Esophagus muscularis mucosa (tissue), 4 donors: ENCODE data around the gene BMAL1. TPM values are rescaled to one million over a fixed set of nuclear protein-coding genes. Genes with fewer than 3 reads are reported as not detected.

ENCODE experiments used
- DNase-seq: peaks from one replicate; pipeline ENCODE4 v3.0.0-alpha.2; 2017; ENCODE audit errors: extremely low spot score
- H3K27ac ChIP-seq, 4 donors: fragments of 200-600 bp; sonication (generic); replicated peaks in 1 of 4; 1 replicate in 3 of 4; 2 replicates in 1 of 4; pipeline ENCODE4 v1.5.1; 2016 to 2019; ENCODE audit warnings: mild to moderate bottlenecking in 1 of 4
- H3K27me3 ChIP-seq, 4 donors: fragments of 200-600 bp; sonication (generic); one replicate each; pipeline versions ENCODE4 v1.5.1 to v1.6.0; 2016 to 2019
- H3K36me3 ChIP-seq, 4 donors: fragments of 200-600 bp; sonication (generic); one replicate each; pipeline ENCODE4 v1.5.1; 2016 to 2019
- H3K4me1 ChIP-seq, 4 donors: fragments of 200-600 bp; sonication (generic); one replicate each; pipeline ENCODE4 v1.5.1; 2016 to 2019
- H3K4me3 ChIP-seq, 4 donors: fragments of 200-600 bp; sonication (generic); 1 replicate in 2 of 4; 2 replicates in 2 of 4; pipeline ENCODE4 v1.5.1; 2016 to 2019; ENCODE audit warnings: mild to moderate bottlenecking in 4 of 4, moderate library complexity in 1 of 4
- H3K9me3 ChIP-seq, 4 donors: fragments of 200-600 bp; sonication (generic); 1 replicate in 3 of 4; 2 replicates in 1 of 4; pipeline ENCODE4 v1.5.1; 2016 to 2019
- CTCF ChIP-seq, 3 experiments: fragments of 200-600 bp in 2 of 3; fragments of 450-650 bp in 1 of 3; sonication (generic) in 2 of 3; IDR thresholded peaks; one replicate each; pipeline ENCODE4 v1.5.1; 2017 to 2019; ENCODE audit warnings: antibody characterized with exemption in 3 of 3, mild to moderate bottlenecking in 2 of 3, moderate library complexity in 1 of 3
- EP300 ChIP-seq: sonication (generic); formaldehyde crosslinking; IDR thresholded peaks from one replicate; pipeline ENCODE4 v1.6.1; 2017; ENCODE audit warnings: antibody characterized with exemption
- POLR2A ChIP-seq: fragments of 450-650 bp; IDR thresholded peaks from one replicate; pipeline ENCODE4 v1.6.1; 2017; ENCODE audit warnings: antibody characterized with exemption, moderate library complexity, mild to moderate bottlenecking, low read depth
- POLR2AphosphoS5 ChIP-seq, 2 donors: sonication (generic); formaldehyde crosslinking; IDR thresholded peaks; one replicate each; pipeline ENCODE4 v1.6.1; 2017; ENCODE audit warnings: antibody characterized with exemption in 2 of 2
- WGBS: methylation state at CpG from one replicate; pipeline ENCODE4 v1.1.5; 2018; 5-methylcytosine and 5-hydroxymethylcytosine counted together
- intact Hi-C: fragments of 100-400 bp; cut with DNase I; formaldehyde crosslinking; loops from one replicate; pipeline ENCODE4 v1.15.1; 2023
- total RNA-seq, 4 donors: library from RNA; depleted of rRNA; stranded (reverse); fragments of >200 nt; gene quantifications; one replicate each; pipeline versions ENCODE4 v1.1.0 to v1.2.1, GENCODE V29; 2016

The BMAL1 gene
- 10 to 100 TPM; 31.1 to 36.4 (median 33.9) TPM for total RNA-seq

- H3K4me3 ChIP-seq = peak within 1 kb of the TSS; percentile 83 to 100 (median 94)
- H3K4me1 ChIP-seq = peaks cover 17 to 54% (median 36%) of the 10 kb centered on the region in 4 donors
- no peaks in the 10 kb centered on the region for H3K9me3 ChIP-seq
- H3K27me3 ChIP-seq = no peaks in the 10 kb centered on the region
- peak; percentile 89 for DNase-seq
- peak in 1 of 2 donors; percentile 5 for TF ChIP-seq POLR2AphosphoS5 (IDR thresholded peaks at IDR 0.05)
- no peak for TF ChIP-seq POLR2A
- TF ChIP-seq CTCF (IDR thresholded peaks at IDR 0.05) = no peak
- no peak for TF ChIP-seq EP300
- no peaks in the 10 kb centered on the region for H3K36me3 ChIP-seq
- H3K27ac ChIP-seq = peak within 1 kb of the TSS; percentile 94 to 97 (median 96)
- 0% methylated on average over 19 of the region's 95 CpGs for WGBS
- intact Hi-C loops = loop anchor here (2.0 to 5.0 kb wide), 2 partner anchors 61 to 66 kb away; no protein-coding TSS in a partner anchor
These were observed at the start of gene BMAL1 for GRCh38 chr11:13277768-13278608. TSS of gene BMAL1 (plus strand) at chr11:13277790. CDS start at chr11:13354309, 76,519 bp downstream.

DNA sequence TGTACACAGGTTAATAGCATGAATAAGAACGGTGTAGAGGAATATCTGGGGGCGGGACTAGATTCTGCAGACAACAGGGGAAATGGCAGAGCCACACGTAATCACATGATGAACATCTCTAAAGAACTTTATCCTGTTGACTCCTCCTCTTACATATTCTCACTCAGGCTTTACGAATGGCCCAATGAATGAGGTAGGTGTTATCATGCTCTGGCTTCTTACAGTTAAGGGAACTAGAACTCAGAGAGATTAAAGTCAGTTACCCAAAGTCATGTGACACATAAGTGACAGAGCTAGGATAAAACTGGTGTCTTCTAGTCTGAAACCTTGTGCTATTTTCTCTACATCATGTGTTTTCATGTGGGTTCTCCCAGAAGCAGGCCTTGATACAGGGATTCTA lies 49.0 kb upstream of the BMAL1 start:
- H3K9me3 ChIP-seq = no peaks in the 10 kb centered on the region
- H3K4me1 ChIP-seq = peaks cover 0 to 29% (median 13%) of the 10 kb centered on the region in 4 donors
- 88% methylated on average over 4 of the region's 4 CpGs for WGBS
- intact Hi-C loops = no loop called here
- no peaks in the 10 kb centered on the region for H3K27me3 ChIP-seq
- no peak for DNase-seq
- TF ChIP-seq EP300 = no peak
- no peak for TF ChIP-seq CTCF (IDR thresholded peaks at IDR 0.05)
- no peak for TF ChIP-seq POLR2A
- no peak for TF ChIP-seq POLR2AphosphoS5 (IDR thresholded peaks at IDR 0.05)
- no peak overlapping the region for H3K27ac ChIP-seq
- H3K36me3 ChIP-seq = no peaks in the 10 kb centered on the region
- no peak overlapping the region for H3K4me3 ChIP-seq

DNA sequence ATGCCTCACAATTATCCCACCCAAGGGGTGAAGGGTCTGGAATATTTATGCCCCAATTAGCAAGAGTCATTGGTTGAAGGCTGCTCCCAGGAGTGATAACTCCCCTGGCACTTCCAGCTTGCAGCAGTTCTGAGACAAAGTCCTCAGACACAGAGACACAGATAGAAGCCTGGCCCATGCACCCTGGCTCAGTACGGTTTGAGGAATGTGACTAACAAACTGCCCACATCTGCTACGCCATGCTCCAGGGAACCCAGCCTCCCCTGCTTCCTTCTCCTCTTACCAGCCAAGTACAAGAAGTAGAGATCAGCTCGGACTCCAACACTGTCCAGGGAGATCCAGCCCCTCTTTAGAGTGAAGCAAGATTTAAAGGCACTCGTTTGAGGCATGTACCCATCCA lies 48.5 kb upstream of the BMAL1 start:
- Histone ChIP-seq H3K9me3 (no peaks in the 10 kb centered on the region), H3K27me3 (no peaks in the 10 kb centered on the region), H3K4me1 (peaks cover 0 to 29% (median 13%) of the 10 kb centered on the region in 4 donors), H3K4me3 (no peak overlapping the region), H3K27ac (no peak overlapping the region), H3K36me3 (no peaks in the 10 kb centered on the region)
- WGBS = 69% methylated on average over 3 of the region's 4 CpGs
- intact Hi-C loops = no loop called here
- TF ChIP-seq POLR2A (no peak), EP300 (no peak), CTCF (IDR thresholded peaks at IDR 0.05) (no peak), POLR2AphosphoS5 (IDR thresholded peaks at IDR 0.05) (no peak)
- DNase-seq = no peak

GRCh38 chr11:13229711-13230318 lies 47.8 kb upstream of the BMAL1 start:
- 49% methylated on average over 2 of the region's 2 CpGs for WGBS
- no peaks in the 10 kb centered on the region for H3K36me3 ChIP-seq
- H3K9me3 ChIP-seq = no peaks in the 10 kb centered on the region
- no peak for DNase-seq
- TF ChIP-seq CTCF (IDR thresholded peaks at IDR 0.05) (no peak), POLR2AphosphoS5 (IDR thresholded peaks at IDR 0.05) (no peak), EP300 (no peak), POLR2A (no peak)
- H3K27ac ChIP-seq = no peak overlapping the region
- H3K27me3 ChIP-seq = no peaks in the 10 kb centered on the region
- intact Hi-C loops = no loop called here
- no peak overlapping the region for H3K4me3 ChIP-seq
- H3K4me1 ChIP-seq = peaks cover 0 to 29% (median 13%) of the 10 kb centered on the region in 4 donors
